ENCODE results near the gene ITGA4. TPM values are rescaled to one million over a fixed set of nuclear protein-coding genes. Genes with fewer than 3 reads are reported as not detected.

The ITGA4 gene
- total and polyA plus RNA-seq, 4 experiments from 2014 or later = 219 to 297 (median 267) TPM

- H3K27me3 Mint-ChIP-seq = no peaks in the 10 kb centered on the region
- H3K4me1 ChIP-seq (ENCODE audit: insufficient read depth, low read length) = peaks cover 82% of the 10 kb centered on the region
- ChIA-PET POLR2A (ENCODE audit: partially characterized antibody) (interaction anchor here (7.2 kb wide), 1 partner anchor 14 kb away, joined by 111 read pairs; the partner anchor contains the start of gene ITGA4), CTCF (ENCODE audit: partially characterized antibody) (interaction anchor here (1.5 to 3.0 kb wide), 3 partner anchors 14 to 367 kb away, joined by 3 to 13 read pairs (median 6); partner anchors contain the start of gene ITGA4)
- peak in 1 of 5 donors; percentile 37 for DNase-seq
- H3K4me1 Mint-ChIP-seq = peaks cover 60 to 90% (median 70%) of the 10 kb centered on the region in 4 donors
- H3K36me3 Mint-ChIP-seq = peaks cover 67 to 78% of the 10 kb centered on the region in 2 donors
- H3K27ac Mint-ChIP-seq = peak overlapping the region; percentile 69 to 90 (median 84)
- no peaks in the 10 kb centered on the region for H3K9me3 Mint-ChIP-seq
- no peaks in the 10 kb centered on the region for H3K9me3 ChIP-seq (ENCODE audit: control insufficient read depth in 1 of 2, low read length in 2 of 2)
- H3K4me3 ChIP-seq (ENCODE audit: low read length in 2 of 2) = no peak overlapping the region
- H3K4me3 Mint-ChIP-seq = peak overlapping the region; percentile 26 to 84 (median 72)
- H3K27me3 ChIP-seq (ENCODE audit: insufficient read depth, low read length) = no peaks in the 10 kb centered on the region
- intact Hi-C loops (cut with micrococcal nuclease) = no loop called here
- peaks cover 32% of the 10 kb centered on the region for H3K36me3 ChIP-seq (ENCODE audit: insufficient read depth, low read length)
- peak overlapping the region; percentile 68 for H3K27ac ChIP-seq (ENCODE audit: low read depth, low read length)
Observed at GRCh38 chr2:181471783-181472182, 14.6 kb downstream of the ITGA4 start.

GRCh38 chr2:181472990-181473389 lies 15.8 kb downstream of the ITGA4 start:
- no peaks in the 10 kb centered on the region for H3K9me3 ChIP-seq (ENCODE audit: control insufficient read depth in 1 of 2, low read length in 2 of 2)
- no peaks in the 10 kb centered on the region for H3K27me3 ChIP-seq (ENCODE audit: insufficient read depth, low read length)
- H3K27me3 Mint-ChIP-seq = no peaks in the 10 kb centered on the region
- ChIA-PET CTCF (ENCODE audit: partially characterized antibody) (no interaction called here), POLR2A (ENCODE audit: partially characterized antibody) (interaction anchor here (1.8 to 2.0 kb wide), 2 partner anchors 16 to 26 kb away, joined by 4 to 6 read pairs; partner anchors contain the start of gene ITGA4)
- no peaks in the 10 kb centered on the region for H3K9me3 Mint-ChIP-seq
- H3K4me3 ChIP-seq (ENCODE audit: low read length in 2 of 2) = peak overlapping the region in 1 of 2 donors; percentile 14
- peaks cover 29% of the 10 kb centered on the region for H3K36me3 ChIP-seq (ENCODE audit: insufficient read depth, low read length)
- H3K4me3 Mint-ChIP-seq = peak overlapping the region; percentile 22 to 86 (median 64)
- DNase-seq = no peak
- peaks cover 70% of the 10 kb centered on the region for H3K4me1 ChIP-seq (ENCODE audit: insufficient read depth, low read length)
- peak overlapping the region; percentile 68 for H3K27ac ChIP-seq (ENCODE audit: low read depth, low read length)
- peaks cover 55 to 87% (median 66%) of the 10 kb centered on the region in 4 donors for H3K4me1 Mint-ChIP-seq
- intact Hi-C loops (cut with micrococcal nuclease) = no loop called here
- peaks cover 72 to 82% of the 10 kb centered on the region in 2 donors for H3K36me3 Mint-ChIP-seq
- peak overlapping the region; percentile 61 to 90 (median 78) for H3K27ac Mint-ChIP-seq

- Mint-ChIP-seq H3K4me1 (peaks cover 49 to 78% (median 63%) of the 10 kb centered on the region in 4 donors), H3K27ac (peak overlapping the region in 5 of 7 donors; percentile 13 to 90 (median 48)), H3K36me3 (peaks cover 59 to 78% of the 10 kb centered on the region in 2 donors), H3K9me3 (no peaks in the 10 kb centered on the region), H3K27me3 (no peaks in the 10 kb centered on the region), H3K4me3 (peak overlapping the region in 3 of 8 donors; percentile 3 to 86 (median 29))
- Histone ChIP-seq H3K9me3 (ENCODE audit: control insufficient read depth in 1 of 2, low read length in 2 of 2) (no peaks in the 10 kb centered on the region), H3K4me1 (ENCODE audit: insufficient read depth, low read length) (peaks cover 60% of the 10 kb centered on the region), H3K27ac (ENCODE audit: low read depth, low read length) (peak overlapping the region; percentile 68), H3K36me3 (ENCODE audit: insufficient read depth, low read length) (peaks cover 23% of the 10 kb centered on the region), H3K27me3 (ENCODE audit: insufficient read depth, low read length) (no peaks in the 10 kb centered on the region), H3K4me3 (ENCODE audit: low read length in 2 of 2) (no peak overlapping the region)
- POLR2A ChIA-PET (ENCODE audit: partially characterized antibody) = interaction anchor here (0.7 to 2.0 kb wide), 5 partner anchors 14 to 371 kb away, joined by 3 to 6 read pairs (median 4); partner anchors contain the start of gene ITGA4
- CTCF ChIA-PET (ENCODE audit: partially characterized antibody) = interaction anchor here (0.9 to 1.9 kb wide), 4 partner anchors 8 to 370 kb away, joined by 3 to 9 read pairs (median 5); partner anchors contain the start of gene ITGA4
- intact Hi-C loops (cut with micrococcal nuclease) = no loop called here
- no peak for DNase-seq
Observed at GRCh38 chr2:181474222-181474881, 17.2 kb downstream of the ITGA4 start.

- ChIA-PET POLR2A (ENCODE audit: partially characterized antibody) (no interaction called here), CTCF (ENCODE audit: partially characterized antibody) (no interaction called here)
- no peak overlapping the region for H3K27ac ChIP-seq (ENCODE audit: low read depth, low read length)
- no peaks in the 10 kb centered on the region for H3K9me3 ChIP-seq (ENCODE audit: control insufficient read depth in 1 of 2, low read length in 2 of 2)
- peaks cover 73% of the 10 kb centered on the region for H3K36me3 ChIP-seq (ENCODE audit: insufficient read depth, low read length)
- intact Hi-C loops (cut with micrococcal nuclease) = loop anchor here (2.0 kb wide), 1 partner anchor 14 kb away; no protein-coding TSS in a partner anchor
- DNase-seq = no peak
- Mint-ChIP-seq H3K4me3 (no peak overlapping the region), H3K27me3 (no peaks in the 10 kb centered on the region), H3K4me1 (peaks cover 8 to 19% (median 13%) of the 10 kb centered on the region in 4 donors), H3K36me3 (peaks cover 67 to 76% of the 10 kb centered on the region in 2 donors), H3K9me3 (no peaks in the 10 kb centered on the region), H3K27ac (no peak overlapping the region)
- no peak overlapping the region for H3K4me3 ChIP-seq (ENCODE audit: low read length in 2 of 2)
- no peaks in the 10 kb centered on the region for H3K27me3 ChIP-seq (ENCODE audit: insufficient read depth, low read length)
- peaks cover 7% of the 10 kb centered on the region for H3K4me1 ChIP-seq (ENCODE audit: insufficient read depth, low read length)
Observed at GRCh38 chr2:181483211-181483610, 26.0 kb downstream of the ITGA4 start.

- Mint-ChIP-seq H3K27ac (peak overlapping the region in 6 of 7 donors; percentile 1 to 60 (median 37)), H3K4me1 (peaks cover 8 to 18% (median 13%) of the 10 kb centered on the region in 4 donors), H3K9me3 (no peaks in the 10 kb centered on the region), H3K36me3 (peaks cover 69 to 79% of the 10 kb centered on the region in 2 donors), H3K4me3 (no peak overlapping the region), H3K27me3 (no peaks in the 10 kb centered on the region)
- Histone ChIP-seq H3K4me1 (ENCODE audit: insufficient read depth, low read length) (peaks cover 7% of the 10 kb centered on the region), H3K4me3 (ENCODE audit: low read length in 2 of 2) (peak overlapping the region in 1 of 2 donors; percentile 1), H3K27me3 (ENCODE audit: insufficient read depth, low read length) (no peaks in the 10 kb centered on the region), H3K9me3 (ENCODE audit: control insufficient read depth in 1 of 2, low read length in 2 of 2) (no peaks in the 10 kb centered on the region), H3K27ac (ENCODE audit: low read depth, low read length) (no peak overlapping the region), H3K36me3 (ENCODE audit: insufficient read depth, low read length) (peaks cover 73% of the 10 kb centered on the region)
- intact Hi-C loops (cut with micrococcal nuclease) = loop anchor here (2.0 kb wide), 1 partner anchor 13 kb away; no protein-coding TSS in a partner anchor
- ChIA-PET CTCF (ENCODE audit: partially characterized antibody) (interaction anchor here (1.5 kb wide), 1 partner anchor 27 kb away, joined by 3 read pairs; the partner anchor contains the start of gene ITGA4), POLR2A (ENCODE audit: partially characterized antibody) (interaction anchor here (1.3 kb wide), 1 partner anchor 16 kb away, joined by 5 read pairs; no protein-coding TSS in a partner anchor)
- DNase-seq = no peak
Observed at GRCh38 chr2:181483876-181484275, 26.7 kb downstream of the ITGA4 start.

GRCh38 chr2:181484851-181485637 lies 27.9 kb downstream of the ITGA4 start:
- peaks cover 0 to 2% (median 0%) of the 10 kb centered on the region in 8 donors for H3K9me3 Mint-ChIP-seq
- H3K4me1 Mint-ChIP-seq = peaks cover 8 to 18% (median 16%) of the 10 kb centered on the region in 4 donors
- ChIA-PET CTCF (ENCODE audit: partially characterized antibody) (interaction anchor here (1.3 to 1.5 kb wide), 3 partner anchors 10 to 28 kb away, joined by 3 read pairs; partner anchors contain the start of gene ITGA4), POLR2A (ENCODE audit: partially characterized antibody) (interaction anchor here (1.3 kb wide), 1 partner anchor 15 kb away, joined by 5 read pairs; no protein-coding TSS in a partner anchor)
- H3K9me3 ChIP-seq (ENCODE audit: control insufficient read depth in 1 of 2, low read length in 2 of 2) = no peaks in the 10 kb centered on the region
- H3K27me3 ChIP-seq (ENCODE audit: insufficient read depth, low read length) = no peaks in the 10 kb centered on the region
- no peaks in the 10 kb centered on the region for H3K27me3 Mint-ChIP-seq
- intact Hi-C loops (cut with micrococcal nuclease) = no loop called here
- no peak for DNase-seq
- H3K4me3 Mint-ChIP-seq = no peak overlapping the region
- H3K36me3 Mint-ChIP-seq = peaks cover 76 to 83% of the 10 kb centered on the region in 2 donors
- no peak overlapping the region for H3K4me3 ChIP-seq (ENCODE audit: low read length in 2 of 2)
- no peak overlapping the region for H3K27ac ChIP-seq (ENCODE audit: low read depth, low read length)
- H3K36me3 ChIP-seq (ENCODE audit: insufficient read depth, low read length) = peaks cover 73% of the 10 kb centered on the region
- H3K4me1 ChIP-seq (ENCODE audit: insufficient read depth, low read length) = peaks cover 7% of the 10 kb centered on the region
- H3K27ac Mint-ChIP-seq = peak overlapping the region in 4 of 7 donors; percentile 5 to 70 (median 45)

All from CD4-positive, alpha-beta memory T cell (primary cell).